22Rv1 (cell line): ENCODE results near the gene SEPTIN5.

ENCODE experiments used
- ZFX ChIP-seq: fragments of 450-650 bp; IDR thresholded peaks from 2 replicates; pipeline ENCODE4 v1.6.1; 2017; ENCODE audit warnings: antibody characterized with exemption, borderline replicate concordance
- TF ChIP-seq, protein P1 (sequence below): fragments of 450-650 bp; IDR thresholded peaks from 2 replicates; pipeline ENCODE4 v1.5.1; 2017; ENCODE audit warnings: mild to moderate bottlenecking

DNA sequence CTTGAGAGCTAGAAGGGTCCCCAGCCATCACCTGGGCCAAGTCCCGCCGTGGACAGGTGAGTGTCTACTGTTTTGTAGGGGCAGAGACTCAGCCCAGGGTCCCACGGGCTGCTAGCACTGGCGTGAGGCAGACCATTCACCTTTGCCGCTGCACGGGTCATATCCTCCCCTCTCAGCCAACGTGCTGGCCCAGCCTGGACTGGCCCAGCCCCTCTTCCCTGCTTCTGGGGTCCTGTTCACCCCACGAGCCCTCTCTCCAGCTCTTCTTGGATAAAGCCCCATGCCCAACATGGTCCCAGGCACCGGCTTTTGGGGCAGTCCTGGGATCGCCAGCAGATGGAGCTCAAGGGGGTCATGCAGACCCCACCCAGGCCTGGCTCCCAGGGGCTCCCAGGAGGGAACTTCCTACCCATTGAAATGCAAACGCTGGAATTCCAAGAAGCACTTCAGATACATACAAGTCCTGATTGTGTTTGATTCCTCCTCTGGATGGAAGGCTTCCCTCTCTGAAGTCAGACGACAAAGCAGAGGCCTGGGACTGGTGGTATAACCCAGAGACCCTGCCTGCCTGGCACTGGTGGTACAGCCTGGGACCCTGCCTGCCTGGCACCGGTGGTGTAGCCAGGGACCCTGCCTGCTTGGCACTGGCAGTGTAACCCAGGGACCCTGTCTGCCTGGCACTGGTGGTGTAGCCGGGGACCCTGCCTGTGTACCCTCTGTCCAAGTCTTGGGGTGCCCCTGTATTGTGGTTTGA, 8.9 kb upstream of the SEPTIN5 start:
- TF ChIP-seq, protein P1, sequence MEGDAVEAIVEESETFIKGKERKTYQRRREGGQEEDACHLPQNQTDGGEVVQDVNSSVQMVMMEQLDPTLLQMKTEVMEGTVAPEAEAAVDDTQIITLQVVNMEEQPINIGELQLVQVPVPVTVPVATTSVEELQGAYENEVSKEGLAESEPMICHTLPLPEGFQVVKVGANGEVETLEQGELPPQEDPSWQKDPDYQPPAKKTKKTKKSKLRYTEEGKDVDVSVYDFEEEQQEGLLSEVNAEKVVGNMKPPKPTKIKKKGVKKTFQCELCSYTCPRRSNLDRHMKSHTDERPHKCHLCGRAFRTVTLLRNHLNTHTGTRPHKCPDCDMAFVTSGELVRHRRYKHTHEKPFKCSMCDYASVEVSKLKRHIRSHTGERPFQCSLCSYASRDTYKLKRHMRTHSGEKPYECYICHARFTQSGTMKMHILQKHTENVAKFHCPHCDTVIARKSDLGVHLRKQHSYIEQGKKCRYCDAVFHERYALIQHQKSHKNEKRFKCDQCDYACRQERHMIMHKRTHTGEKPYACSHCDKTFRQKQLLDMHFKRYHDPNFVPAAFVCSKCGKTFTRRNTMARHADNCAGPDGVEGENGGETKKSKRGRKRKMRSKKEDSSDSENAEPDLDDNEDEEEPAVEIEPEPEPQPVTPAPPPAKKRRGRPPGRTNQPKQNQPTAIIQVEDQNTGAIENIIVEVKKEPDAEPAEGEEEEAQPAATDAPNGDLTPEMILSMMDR, result no peak
- no peak for TF ChIP-seq ZFX
